ENCODE results near the gene LMOD1.

Gene LMOD1

DNA sequence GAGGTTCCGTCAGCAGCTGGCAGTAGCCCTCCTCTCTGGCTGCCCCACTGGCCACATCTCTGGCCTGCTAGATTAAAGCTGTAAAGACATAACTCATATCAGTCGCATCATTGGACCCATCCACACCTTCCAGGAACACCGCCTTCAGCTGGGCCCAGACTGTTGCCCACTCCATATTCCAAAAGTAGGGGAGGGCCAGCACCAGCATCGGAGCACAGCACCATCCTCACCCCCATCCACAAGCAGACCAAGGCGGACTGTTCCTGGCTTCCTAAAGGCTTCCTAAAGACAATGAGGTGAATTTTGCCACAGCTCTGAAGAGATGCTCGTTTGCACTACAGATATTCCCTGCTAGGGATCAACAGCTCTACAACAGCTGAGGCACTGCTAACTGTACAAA, 54.1 kb downstream of the LMOD1 start:
- DNase-seq (ENCODE audit: low spot score) = no peak

DNA sequence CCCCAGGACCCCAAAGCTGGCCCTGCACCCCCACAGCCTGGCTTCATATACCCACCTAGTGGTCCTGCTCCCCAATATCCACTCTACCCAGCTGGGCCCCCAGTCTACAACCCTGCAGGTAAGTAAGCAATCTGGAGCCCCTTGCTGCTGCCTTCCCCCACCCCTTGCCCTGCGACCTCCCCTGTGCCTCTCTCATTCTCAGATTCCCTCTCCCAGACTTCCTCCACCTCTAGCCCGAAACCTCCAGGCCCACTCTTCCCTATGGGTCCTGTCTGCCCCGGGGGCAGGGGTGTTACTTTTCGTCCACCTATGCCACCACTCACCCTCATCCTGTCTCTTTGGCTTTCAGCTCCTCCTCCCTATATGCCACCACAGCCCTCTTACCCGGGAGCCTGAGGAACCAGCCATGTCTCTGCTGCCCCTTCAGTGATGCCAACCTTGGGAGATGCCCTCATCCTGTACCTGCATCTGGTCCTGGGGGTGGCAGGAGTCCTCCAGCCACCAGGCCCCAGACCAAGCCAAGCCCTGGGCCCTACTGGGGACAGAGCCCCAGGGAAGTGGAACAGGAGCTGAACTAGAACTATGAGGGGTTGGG, 54.8 kb downstream of the LMOD1 start:
- no peak for DNase-seq (ENCODE audit: low spot score)

DNA sequence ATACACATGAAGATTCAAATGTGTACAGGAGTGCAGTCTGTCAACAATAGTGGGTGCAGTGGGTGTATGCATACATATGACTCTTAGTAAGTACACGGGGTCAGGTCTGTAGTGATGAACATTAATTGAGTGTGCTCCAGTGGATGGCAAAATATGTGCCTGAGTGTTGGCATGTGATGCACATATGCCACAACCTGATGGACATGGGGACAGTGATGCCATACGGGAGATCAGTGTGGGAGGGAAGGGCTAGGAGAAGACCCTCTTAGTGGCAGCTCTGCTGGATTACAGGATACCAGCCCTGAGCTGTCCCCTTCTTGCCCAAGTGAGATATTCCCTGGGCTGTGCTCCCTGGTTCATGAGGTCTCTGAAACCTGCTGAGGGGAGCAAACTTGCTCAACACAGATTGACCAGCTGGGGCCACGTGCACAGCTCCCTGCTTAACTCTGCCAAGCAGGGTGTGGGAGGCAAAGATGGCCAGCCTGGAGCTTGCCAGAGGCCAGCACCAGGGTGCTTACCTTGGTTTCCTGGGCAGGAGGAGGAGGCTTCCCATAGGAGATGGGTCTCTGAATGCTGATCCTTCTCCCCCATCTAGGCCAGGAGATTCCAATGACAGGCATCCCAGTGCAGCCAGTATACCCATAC, 55.4 kb downstream of the LMOD1 start:
- DNase-seq (ENCODE audit: low spot score) = no peak

DNA sequence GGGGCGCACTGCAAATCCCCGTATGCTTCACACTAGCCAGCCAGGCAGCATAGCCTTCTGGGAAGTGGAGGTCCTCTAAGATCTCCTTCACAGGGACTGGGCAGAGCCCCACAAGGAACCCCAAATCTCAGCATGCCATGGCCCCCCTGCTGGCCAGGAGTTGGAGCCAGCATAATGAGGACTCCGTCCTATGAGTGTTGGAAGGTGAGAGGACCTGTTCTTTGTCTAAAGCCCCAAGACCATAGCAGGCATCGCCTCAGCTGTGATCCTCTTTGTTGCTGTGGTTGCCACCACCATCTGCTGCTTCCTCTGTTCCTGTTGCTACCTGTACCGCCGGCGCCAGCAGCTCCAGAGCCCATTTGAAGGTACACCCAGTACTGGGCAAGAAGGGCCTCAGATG, 56.1 kb downstream of the LMOD1 start:
- DNase-seq (ENCODE audit: low spot score) = no peak

DNA sequence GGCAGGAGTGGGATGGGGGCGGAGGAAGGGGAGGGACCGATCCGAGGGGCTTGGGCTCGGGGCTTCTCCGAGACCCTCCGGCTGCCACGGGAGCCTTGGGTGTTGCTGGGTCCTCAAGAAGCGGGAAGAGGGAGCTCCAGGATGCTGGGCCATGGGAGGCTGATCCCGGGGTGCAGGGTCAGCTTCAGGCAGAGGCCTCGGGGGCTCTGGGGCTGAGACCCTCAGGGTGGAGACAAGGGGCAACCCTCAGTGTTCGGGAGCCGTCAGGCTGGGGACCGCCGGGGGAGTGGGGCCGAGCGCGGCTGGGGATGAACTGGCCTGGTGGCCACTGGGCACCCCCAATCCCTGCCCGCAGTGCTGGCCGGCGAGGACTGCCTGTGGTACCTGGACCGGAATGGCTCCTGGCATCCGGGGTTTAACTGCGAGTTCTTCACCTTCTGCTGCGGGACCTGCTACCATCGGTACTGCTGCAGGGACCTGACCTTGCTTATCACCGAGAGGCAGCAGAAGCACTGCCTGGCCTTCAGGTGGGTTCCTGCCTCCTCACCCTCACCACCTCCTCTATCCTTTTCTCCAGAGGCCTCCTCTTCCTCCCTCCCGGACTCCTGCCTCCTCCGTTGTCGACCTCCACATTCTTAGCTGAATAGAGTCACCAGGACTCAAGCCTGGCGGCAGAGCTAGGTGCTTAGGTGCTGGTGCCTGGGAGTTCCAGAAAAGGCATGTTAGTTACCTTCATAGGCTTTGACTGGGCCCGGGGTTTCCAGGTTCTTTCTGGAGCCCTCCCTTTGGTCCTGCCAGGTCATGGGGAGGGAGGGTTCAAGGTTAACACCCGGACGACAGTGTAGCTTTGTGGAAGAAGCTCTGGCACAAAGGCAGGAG, 57.0 kb downstream of the LMOD1 start:
- no peak for DNase-seq (ENCODE audit: low spot score)

DNA sequence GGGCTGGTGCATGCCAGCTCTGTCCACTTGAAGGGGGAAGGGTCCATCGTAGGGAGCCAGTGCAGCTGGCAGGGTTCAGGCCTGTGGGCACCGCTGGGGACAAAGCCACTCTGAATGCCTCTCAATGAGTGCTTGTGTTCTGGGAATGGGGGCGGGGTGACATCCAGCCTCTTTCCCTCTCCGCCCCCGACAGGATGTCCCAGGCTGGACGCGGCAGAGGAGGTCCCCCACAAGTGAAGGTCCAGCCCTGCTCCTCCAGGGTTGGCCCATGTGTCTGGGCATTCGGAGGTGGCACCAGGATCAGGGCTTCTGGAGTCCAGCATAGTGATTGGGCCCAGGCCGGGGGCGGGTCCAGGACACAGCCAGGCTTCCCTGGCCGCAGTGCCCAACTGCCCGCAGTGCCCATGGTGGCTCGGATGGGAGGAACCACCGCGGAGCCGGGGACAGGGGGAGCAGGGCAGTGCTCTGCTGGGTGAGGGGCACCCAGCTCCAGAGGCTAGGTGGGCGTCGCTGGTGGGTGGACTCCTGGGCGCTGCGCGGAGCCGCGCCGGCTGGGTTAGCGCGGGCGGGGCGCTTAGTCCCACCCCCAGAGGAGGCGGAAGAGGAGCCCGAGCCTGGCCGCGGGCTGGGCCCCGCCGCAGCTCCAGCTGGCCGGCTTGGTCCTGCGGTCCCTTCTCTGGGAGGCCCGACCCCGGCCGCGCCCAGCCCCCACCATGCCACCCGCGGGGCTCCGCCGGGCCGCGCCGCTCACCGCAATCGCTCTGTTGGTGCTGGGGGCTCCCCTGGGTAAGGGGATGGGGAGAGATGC, 57.9 kb downstream of the LMOD1 start, which contains the start of gene SHISA4:
TSS of gene SHISA4 (plus strand) at position 617 of the 808 bp plus-strand sequence. CDS start at position 714, 97 bp downstream.
- DNase-seq (ENCODE audit: low spot score) = peak; percentile 66

DNA sequence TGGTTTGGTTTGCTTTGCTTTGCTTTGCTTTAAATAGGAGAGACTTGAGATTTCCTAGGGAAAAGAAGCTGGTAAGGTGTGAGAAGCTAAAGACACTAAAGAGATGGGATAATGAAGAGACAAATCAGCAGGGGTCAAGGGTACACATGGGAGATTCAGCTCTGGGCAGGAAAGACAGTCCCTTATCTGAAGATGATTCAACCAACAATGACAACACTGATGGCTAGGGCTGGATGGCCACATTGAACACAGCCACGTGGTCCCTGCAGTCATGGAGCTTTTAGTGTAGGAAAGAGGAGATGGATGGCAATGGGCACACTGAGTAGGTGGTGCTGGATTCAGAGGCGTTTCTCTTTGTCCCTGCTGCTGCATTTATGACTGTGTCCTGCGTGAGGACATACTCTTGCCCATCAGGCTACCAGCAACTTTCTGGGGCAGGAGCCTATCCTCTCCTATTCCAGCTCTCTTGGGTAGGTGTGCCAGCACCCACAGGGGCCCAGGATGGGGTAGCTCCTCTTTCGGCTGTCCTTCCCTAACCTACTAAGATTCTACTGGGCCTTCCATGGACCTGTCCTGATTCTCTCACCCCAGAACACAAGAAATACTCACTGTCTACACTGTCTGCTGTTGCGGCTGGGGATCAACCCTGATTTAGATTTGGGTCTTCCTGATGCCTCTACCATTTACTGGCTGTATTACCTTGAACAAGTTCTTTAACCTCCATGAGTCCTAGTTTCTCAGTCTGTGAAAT, 59.1 kb downstream of the LMOD1 start:
- no peak for DNase-seq (ENCODE audit: low spot score)

DNA sequence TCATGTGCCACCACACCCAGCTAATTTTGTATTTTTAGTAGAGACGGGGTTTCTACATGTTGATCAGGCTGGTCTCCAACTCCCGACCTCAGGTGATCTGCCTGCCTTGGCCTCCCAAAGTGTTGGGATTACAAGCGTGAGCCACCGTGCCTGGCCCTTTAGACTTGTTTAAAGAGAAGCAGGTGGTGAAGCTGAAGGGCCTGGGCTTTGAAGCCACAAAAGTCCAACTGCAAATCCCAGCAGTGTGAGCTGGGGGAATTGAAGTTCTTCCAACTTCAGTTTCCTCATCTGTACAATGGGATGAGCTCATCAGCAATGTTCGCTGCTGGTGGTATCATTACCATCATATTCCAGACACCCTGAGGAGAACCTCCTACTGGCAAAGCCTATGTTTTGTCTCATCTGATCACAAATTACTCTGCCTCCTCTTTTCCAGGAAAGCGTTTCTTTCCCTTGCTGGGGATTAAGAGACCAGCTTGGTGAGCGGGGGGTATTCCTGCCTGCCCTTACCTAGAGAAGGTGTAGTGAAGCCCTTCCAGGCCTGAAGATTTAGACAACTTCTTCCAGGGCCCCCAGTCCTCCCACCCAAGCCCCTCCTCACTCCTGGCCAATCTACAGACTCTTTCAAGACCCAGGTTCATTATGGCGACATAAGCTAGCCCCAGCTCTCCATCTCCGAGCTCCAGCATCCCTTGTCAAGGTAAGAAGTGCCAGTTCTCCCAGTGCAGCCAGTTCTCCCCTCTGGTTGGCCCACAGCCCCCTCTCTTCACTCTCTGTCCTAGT, 60.1 kb downstream of the LMOD1 start:
- no peak for DNase-seq (ENCODE audit: low spot score)

DNA sequence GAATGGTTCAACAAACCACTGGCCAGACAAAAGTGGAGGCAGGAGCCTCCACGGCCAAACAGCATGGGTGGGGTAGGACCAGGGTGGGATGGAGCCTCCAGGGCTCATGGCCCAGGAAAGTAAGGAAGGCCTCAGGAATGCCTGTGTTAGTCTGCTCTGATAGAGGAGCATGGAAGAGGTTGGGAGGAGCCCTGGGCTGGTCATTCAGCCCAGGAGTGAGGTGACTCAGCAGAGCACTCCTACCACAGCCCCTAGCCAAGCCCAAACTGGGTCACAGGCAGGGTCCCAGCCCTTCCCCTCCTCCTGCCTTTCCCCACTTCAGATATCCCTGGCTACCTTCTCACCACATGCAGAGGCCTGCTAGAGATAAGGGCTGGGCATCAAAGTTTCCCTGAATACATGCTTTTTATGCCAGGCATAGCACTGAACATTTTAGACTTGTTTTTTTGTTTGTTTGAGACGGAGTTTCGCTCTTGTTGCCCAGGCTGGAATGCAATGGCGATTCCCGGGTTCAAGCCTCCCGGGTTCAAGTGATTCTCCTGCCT, 60.7 kb downstream of the LMOD1 start:
- DNase-seq (ENCODE audit: low spot score) = no peak

DNA sequence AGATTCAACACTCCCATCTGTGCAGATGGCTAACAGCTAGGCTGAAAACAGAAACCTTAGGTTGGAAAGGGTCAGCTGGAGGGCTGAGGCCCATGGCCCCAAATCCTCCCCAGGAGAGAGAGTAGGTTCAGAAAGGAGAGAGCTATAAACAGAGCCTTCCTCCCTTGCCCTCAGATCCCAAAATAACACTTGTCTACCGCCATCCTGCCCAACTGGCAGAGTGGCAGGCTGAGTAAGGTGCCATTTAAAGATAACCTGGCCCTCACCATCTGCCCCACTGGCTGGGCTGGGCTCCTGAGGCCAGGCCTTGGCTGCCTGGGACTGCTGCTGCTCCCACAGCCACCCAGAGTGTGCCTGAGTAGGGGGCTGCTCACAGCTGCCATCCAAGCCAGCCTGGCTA, 61.9 kb downstream of the LMOD1 start:
- no peak for DNase-seq (ENCODE audit: low spot score)

DNA sequence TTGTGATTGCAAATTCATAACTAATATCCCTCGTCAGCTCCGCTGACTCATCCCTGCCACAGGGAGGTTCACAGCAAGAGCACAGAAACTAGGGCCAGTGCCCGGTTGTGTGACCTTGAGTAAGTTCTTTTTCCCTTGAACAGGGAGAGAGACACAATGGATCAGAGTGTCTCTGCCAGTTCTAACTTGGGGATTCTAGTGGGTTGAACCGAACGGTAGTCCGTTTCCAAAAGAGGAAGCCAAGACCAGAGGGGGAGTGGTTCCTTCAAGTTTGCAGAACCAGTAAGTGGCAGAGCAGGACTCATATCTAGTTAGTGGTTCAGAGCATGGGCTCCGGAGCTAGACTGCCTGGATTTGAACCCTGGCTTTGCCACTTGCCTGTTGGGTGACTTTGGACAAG, 62.6 kb downstream of the LMOD1 start:
- peak; percentile 30 for DNase-seq (ENCODE audit: low spot score)

DNA sequence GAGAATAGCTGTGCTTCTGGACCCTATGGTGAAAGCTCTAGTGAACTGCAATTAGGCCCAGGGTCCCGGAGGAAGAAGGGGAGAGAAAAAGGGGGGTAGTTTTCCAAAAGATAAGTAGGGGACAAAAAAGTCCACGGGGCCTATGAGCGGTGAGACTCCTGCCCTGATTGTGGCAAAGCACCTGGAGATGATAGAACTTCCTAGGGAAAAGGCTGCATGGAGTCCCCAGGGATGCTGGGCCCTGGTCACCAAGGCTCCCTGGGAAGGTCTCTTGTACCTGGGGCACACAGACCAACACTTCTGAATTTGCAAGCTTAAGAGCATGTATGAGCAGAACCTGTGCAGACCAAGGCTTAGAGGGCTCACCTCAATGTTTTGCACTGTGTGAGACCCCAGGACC, 63.1 kb downstream of the LMOD1 start:
- no peak for DNase-seq (ENCODE audit: low spot score)

DNA sequence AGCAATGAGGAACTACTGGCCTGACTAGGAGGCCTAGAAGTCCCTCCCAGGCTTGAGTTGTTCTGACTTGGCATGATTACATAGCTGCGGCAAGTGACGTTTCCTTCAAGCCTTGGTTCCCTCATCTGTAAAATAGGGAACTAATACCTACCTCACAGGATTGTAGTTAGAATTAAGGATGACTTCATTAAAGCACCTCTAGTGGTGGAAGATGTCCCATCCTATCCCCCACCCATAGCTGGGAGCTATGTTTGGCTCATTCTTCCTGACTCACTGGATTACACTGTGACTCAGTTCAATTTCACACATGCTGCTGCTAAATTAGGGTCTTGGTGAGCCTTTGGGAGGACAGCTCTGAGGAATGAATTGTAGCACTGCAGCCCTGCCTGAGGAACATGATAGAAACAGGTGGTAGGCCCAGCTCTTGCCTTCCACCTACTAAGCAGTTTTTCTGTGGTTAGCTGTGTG, 63.6 kb downstream of the LMOD1 start:
- DNase-seq (ENCODE audit: low spot score) = peak; percentile 91

DNA sequence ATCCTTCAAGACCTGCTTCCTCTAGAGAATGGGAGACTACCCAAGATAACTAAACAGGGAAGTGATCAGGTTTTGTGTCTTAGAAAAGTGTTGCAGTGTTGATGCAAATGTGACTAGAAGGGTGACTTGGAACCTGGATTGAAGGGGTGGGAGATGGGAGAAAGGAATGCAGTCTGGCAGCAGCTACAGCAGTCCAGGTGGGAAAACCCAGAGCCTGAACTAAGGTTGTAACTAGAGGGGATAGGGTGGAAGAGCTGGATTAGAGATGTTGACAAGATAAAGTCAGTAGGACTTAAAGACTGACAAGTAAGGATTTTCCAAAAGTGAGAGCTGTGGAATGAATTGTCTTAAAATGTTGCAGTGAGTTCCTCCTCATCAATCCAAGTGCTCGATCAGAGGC, 64.7 kb downstream of the LMOD1 start:
- no peak for DNase-seq (ENCODE audit: low spot score)

DNA sequence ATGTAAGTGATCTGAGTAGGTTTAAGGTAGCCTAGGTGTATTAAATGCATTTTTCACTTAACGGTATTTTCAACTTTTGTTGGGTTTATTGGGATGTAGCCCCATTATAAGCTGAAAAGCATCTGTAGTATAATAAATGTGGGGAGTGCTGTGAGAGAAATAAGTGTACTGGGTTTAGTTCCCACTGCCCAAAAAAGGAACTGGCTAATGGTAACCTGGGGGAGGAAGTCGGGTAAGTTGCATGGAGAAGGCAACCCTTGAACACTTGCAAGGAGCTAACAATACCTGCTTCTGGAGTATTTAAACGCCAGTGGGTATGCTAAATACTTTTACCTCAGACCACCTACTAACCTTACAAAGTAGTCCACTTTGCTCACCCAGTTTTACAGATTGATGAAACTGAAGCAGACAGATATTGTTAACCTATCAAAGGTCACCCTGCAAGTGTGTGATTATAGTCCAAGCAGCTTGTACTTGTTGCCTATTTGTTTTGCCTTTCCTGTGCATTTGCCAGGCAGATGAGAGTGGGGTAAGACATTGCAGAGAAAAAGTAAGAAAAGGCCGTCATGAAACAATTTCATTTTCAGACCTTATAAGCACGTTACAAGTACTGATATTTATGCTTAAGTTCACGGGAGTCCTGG, 65.3 kb downstream of the LMOD1 start:
- no peak for DNase-seq (ENCODE audit: low spot score)

DNA sequence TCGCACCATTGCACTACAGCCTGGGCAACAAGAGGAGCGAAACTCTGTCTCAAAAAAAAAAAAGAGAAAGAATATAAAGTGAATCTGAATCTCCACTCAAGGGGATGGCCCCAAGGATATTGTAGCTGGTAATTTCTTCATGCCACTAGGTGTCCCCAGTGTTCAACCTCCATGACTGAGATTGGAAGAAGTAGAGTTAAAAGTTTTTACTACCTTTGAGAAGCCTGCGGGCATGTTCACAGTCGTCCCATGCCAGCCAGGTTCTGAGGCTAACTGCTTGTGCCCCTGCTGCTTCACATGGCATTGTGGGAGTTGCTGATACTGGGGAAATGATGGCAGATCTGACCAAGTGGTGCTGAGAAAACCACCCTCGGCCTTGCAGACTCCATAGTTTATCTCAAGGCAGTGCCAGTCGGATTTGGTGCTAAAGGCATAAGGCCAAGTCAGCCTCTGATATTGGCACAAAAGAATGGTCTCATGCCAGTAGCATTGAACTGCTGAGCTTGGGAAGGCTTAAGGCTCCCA, 68.4 kb downstream of the LMOD1 start:
- peak; percentile 52 for DNase-seq (ENCODE audit: low spot score)

DNA sequence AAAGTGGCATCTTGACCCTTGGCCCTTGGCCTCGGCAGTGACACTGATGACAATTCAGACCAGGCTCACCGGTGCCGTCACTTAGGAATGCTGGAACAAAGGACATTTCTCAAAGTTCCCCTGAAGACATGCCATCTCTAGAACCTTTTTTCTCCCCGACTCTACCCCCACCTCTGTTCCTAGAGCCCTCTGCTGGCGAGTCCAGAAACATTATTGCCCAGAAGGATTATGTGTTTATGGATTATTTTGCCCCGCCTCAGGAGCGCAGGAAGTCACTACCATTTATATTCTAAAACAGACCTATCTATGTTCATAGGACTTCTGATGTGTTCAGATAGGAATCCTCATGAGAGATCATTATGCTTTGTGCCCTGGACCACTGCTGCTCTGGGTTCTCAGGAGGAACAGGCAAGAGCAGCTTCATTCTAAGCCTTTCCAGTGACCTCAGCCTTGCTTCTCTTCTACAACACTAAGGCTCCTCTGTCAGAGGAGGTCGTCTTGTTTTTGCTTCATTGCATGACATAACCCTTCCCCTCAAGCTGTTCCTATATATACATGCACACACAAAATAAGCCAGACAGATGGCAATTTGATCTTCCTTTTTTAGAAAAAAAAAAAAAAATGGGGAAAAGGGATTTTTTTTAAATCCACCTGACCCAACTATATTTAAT, 70.1 kb downstream of the LMOD1 start:
- DNase-seq (ENCODE audit: low spot score) = no peak

DNA sequence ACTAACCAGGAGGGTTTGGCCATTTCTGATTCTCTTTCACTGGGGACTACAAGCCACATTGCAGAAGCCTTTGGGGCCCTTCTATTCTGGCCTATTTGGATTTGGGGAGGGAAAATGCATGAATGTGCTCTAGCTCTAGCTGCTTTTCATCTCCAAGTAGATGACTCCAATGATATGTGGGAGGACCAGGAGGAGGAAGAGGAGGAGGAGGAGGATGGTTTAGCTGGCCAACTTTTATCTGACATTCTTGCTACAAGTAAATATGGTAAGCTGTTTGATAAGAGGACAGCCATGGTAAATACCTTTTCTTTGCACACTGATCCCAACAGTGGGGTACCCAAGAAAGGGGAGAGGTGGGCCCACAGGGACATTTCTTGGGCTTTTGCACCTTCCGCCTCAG, 71.7 kb downstream of the LMOD1 start:
- no peak for DNase-seq (ENCODE audit: low spot score)

DNA sequence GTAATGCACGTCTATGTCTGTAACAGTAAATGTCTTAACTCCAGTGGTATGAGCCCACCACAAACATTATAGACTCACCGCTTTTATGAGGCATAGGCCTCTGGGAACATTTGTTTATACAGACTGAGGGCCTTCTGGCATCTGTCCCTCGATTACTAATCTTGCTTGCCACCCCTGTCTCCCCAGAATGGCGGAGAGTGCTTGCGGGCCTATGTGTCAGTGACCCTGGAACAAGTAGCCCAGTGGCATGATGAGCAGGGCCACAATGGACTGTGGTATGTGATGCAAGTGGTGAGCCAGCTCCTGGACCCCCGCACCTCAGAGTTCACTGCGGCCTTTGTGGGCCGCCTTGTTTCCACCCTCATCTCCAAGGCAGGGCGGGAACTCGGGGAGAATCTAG, 76.0 kb downstream of the LMOD1 start:
- no peak for DNase-seq (ENCODE audit: low spot score)

Data from RKO (cell line).